GM12801 (cell line): ENCODE results near the gene TNFAIP8.

Source experiments
- TF ChIP-seq, protein P1 (sequence below): IDR thresholded peaks from one replicate; pipeline ENCODE4 v1.5.1; 2011; ENCODE audit warnings: control low read depth; ENCODE audit not compliant: insufficient read length; ENCODE audit errors: extremely low read depth

TNFAIP8 gene

DNA sequence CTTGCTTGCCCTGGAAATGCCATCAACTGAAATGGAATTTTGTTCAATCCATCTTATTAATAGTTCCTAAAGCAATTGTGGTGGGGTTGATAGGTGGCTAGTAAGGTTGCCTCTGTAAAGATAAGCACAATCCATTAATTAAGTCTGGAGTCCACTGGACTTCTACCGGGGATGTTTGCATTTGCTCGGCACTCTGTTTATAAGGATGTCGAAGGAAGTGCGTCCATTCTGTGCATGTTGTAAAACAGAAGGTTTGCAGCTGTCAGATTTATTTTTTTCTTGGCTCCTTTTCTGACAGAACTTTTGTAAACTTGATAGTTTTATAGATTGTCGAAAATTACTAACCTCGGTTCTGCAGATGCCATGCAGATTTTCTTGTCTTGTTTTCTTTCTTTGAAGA, 12.8 kb upstream of the TNFAIP8 start:
- TF ChIP-seq, protein P1, sequence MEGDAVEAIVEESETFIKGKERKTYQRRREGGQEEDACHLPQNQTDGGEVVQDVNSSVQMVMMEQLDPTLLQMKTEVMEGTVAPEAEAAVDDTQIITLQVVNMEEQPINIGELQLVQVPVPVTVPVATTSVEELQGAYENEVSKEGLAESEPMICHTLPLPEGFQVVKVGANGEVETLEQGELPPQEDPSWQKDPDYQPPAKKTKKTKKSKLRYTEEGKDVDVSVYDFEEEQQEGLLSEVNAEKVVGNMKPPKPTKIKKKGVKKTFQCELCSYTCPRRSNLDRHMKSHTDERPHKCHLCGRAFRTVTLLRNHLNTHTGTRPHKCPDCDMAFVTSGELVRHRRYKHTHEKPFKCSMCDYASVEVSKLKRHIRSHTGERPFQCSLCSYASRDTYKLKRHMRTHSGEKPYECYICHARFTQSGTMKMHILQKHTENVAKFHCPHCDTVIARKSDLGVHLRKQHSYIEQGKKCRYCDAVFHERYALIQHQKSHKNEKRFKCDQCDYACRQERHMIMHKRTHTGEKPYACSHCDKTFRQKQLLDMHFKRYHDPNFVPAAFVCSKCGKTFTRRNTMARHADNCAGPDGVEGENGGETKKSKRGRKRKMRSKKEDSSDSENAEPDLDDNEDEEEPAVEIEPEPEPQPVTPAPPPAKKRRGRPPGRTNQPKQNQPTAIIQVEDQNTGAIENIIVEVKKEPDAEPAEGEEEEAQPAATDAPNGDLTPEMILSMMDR: no peak

DNA sequence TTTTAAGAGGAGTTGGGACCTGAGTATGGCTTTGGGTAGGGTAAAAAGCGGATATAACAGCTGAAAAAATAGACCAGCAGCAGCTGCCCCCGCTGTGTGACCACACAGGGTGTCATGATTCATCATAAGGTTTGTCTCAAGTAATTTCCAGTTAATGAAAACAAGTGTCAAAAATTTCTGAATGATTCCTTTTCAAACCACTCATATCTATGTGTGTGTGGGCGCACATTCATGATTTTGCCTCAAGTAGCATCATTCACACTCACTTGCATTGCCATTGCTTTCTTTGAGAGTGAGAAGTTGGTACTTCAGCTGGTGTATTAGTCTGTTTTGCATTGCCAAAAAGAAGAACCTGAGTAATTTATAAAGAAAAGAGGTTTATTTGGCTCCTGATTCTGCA, 12.1 kb upstream of the TNFAIP8 start:
- TF ChIP-seq, protein P1: no peak

DNA sequence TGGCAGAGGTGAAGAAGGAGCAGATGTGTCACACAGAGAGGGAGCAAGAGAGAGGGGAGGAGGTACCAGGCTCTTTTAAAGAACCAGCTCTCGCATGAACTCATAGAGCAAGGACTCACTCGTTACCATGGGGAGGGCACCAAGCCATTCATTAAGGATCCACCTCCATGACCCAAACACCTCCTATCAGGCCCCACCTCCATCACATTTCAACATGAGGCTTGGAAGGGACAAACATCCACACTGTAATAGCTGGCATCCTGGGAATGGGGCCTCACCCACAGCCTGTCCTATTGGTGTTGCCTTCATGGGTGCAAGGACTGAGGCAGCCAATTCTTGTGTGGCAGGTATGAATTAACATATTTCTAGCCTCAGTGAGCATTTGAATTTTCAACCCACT, 11.6 kb upstream of the TNFAIP8 start:
- TF ChIP-seq, protein P1: no peak

DNA sequence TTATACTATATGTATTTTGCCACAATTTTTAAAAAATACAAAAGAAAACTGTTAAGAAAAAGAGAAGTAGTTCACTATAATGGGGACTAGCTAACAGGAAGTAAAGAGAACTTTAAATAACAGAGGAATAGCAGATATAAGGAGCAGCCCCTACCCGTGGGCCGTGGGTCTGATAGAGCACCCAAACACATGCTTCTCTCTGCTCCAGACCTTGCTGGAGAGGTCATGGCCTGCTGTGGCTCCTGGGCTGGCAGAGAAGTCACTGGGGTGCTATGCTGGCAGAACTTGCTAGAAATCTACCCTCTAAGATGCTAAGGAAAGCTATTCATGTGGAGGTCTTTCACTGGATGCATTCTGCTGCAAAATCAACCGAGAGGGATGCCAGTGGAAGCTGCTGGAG, 10.0 kb upstream of the TNFAIP8 start:
- TF ChIP-seq, protein P1: no peak

DNA sequence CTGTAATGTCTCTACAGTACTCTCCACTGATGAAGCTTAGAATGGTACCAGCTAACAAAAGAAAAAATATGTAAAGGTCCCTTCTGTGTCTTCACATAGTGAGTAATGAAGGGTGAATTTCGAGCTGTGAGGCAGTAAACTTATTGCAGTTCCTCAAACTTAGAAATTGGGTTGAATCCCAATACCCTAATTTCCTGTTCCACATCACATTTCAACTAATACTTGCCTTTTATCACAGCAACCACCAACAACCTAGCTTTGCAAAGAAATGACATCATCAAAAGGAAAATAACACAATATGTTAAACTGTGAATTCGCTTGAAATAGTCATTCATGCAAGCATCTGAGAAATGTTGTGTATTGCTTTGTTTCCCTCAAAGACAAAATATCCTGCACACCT, 9.4 kb upstream of the TNFAIP8 start:
- TF ChIP-seq, protein P1: no peak

DNA sequence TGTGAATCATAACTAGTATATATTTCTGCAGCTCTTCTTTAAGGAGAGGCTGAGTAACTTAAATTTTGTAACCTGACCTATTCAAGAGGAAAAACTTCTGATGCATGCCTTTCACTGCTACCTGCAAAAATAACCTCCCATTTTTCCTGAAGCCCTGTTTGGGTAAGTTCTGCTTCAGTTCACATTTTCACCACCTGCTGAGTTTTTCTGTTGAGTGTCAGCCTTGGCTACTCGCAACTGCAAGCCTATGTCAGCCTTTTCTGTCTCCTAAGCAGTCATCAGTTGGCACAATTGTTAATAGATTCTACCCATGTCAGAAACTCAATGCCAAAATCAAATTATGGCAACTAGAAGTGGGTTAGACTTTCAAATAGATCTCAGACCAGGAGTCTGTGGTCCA, 8.2 kb upstream of the TNFAIP8 start:
- TF ChIP-seq, protein P1: no peak

DNA sequence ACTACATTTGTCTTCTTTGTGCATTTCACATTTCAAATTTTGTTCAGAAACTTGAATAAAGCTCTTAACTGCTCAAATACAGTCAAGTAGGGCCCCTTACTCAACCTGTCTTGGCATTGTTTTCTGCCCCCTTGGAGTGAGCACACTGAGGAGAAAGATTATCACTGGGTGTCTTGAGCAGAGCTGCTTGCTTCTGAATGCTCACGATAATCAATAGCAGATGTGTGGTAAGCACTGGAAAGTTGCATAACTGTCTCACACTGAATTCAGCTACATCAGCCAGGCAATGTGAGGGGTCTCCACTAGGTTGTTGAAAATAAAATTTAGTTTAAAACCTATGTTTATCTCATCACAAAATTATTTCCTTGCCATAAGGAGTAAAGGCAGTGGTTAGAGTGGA, 7.8 kb upstream of the TNFAIP8 start:
- TF ChIP-seq, protein P1: no peak

DNA sequence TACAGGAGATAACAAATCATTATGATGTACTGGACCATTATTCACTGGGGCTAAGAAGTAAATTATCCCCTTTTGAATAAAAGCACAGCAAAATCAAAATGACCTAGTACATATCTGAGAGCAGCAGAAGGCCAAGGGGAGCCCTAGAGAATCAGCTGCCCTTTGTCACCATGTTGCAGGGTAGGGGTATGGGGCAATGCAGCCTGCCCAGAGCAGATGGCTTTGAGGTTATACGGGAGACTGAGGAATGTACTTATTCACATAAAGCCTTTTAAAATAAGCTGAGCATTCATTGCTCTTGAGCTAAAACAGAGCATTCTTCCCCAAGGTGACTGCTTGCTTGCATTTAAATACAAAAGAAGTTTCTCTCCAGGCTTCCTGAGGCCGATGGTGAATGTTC, 2.6 kb upstream of the TNFAIP8 start:
- TF ChIP-seq, protein P1: no peak
